ENCODE data around the gene SPON1. TPM values are rescaled to one million over a fixed set of nuclear protein-coding genes. Genes with fewer than 3 reads are reported as not detected.
A peak's percentile ranks its signal among the peaks of the same experiment; 100 is the strongest.

SPON1 gene
- total and polyA plus RNA-seq, 4 donors: 0.72 to 4.9 (median 1.2) TPM

GRCh38 chr11:14229472-14229871 lies 266.9 kb downstream of the SPON1 start:
- peaks cover 0 to 7% (median 0%) of the 10 kb centered on the region in 4 donors for H3K27me3 ChIP-seq (ENCODE audit: control insufficient read depth in 4 of 4, insufficient read depth in 4 of 4, low read length in 3 of 4)
- TF ChIP-seq MAX (IDR thresholded peaks at IDR 0.05) (no peak), SP1 (IDR thresholded peaks at IDR 0.05) (no peak), RAD21 (IDR thresholded peaks at IDR 0.05) (no peak), NR2F2 (IDR thresholded peaks at IDR 0.05) (no peak), TAF1 (conservative IDR thresholded peaks at IDR 0.05) (no peak), YY1 (IDR thresholded peaks at IDR 0.05) (no peak), JUND (IDR thresholded peaks at IDR 0.05) (no peak), ZBTB33 (IDR thresholded peaks at IDR 0.05) (no peak)
- TF ChIP-seq, protein P1, sequence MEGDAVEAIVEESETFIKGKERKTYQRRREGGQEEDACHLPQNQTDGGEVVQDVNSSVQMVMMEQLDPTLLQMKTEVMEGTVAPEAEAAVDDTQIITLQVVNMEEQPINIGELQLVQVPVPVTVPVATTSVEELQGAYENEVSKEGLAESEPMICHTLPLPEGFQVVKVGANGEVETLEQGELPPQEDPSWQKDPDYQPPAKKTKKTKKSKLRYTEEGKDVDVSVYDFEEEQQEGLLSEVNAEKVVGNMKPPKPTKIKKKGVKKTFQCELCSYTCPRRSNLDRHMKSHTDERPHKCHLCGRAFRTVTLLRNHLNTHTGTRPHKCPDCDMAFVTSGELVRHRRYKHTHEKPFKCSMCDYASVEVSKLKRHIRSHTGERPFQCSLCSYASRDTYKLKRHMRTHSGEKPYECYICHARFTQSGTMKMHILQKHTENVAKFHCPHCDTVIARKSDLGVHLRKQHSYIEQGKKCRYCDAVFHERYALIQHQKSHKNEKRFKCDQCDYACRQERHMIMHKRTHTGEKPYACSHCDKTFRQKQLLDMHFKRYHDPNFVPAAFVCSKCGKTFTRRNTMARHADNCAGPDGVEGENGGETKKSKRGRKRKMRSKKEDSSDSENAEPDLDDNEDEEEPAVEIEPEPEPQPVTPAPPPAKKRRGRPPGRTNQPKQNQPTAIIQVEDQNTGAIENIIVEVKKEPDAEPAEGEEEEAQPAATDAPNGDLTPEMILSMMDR (IDR thresholded peaks at IDR 0.05; ENCODE audit: low read depth, low read length, missing input control): no peak
- 60% methylated on average over 11 of the region's 11 CpGs for WGBS
- peaks cover 0 to 4% (median 0%) of the 10 kb centered on the region in 4 donors for H3K9me3 ChIP-seq (ENCODE audit: control insufficient read depth in 4 of 4, low read length in 3 of 4)
- H3K4me3 ChIP-seq (ENCODE audit: low read depth in 1 of 3, low read length in 3 of 3): no peak overlapping the region
- H3K36me3 ChIP-seq (ENCODE audit: control insufficient read depth in 4 of 4, insufficient read depth in 3 of 4, low read depth in 1 of 4, low read length in 3 of 4): no peaks in the 10 kb centered on the region
- H3K4me1 ChIP-seq (ENCODE audit: control insufficient read depth in 4 of 4, insufficient read depth in 4 of 4, low read length in 3 of 4): no peaks in the 10 kb centered on the region
- no peak for DNase-seq (ENCODE audit: low spot score)
- H3K27ac ChIP-seq (ENCODE audit: low read depth in 1 of 2, low read length in 2 of 2): no peak overlapping the region
- no peak overlapping the region for H3K9ac ChIP-seq (ENCODE audit: low read depth in 1 of 2, low read length in 2 of 2)

GRCh38 chr11:14230407-14230806 lies 267.9 kb downstream of the SPON1 start:
- WGBS: 68% methylated on average over 6 of the region's 6 CpGs
- no peaks in the 10 kb centered on the region for H3K4me1 ChIP-seq (ENCODE audit: control insufficient read depth in 4 of 4, insufficient read depth in 4 of 4, low read length in 3 of 4)
- peaks cover 0 to 4% (median 0%) of the 10 kb centered on the region in 4 donors for H3K9me3 ChIP-seq (ENCODE audit: control insufficient read depth in 4 of 4, low read length in 3 of 4)
- no peak overlapping the region for H3K27ac ChIP-seq (ENCODE audit: low read depth in 1 of 2, low read length in 2 of 2)
- no peak for DNase-seq (ENCODE audit: low spot score)
- no peaks in the 10 kb centered on the region for H3K36me3 ChIP-seq (ENCODE audit: control insufficient read depth in 4 of 4, insufficient read depth in 3 of 4, low read depth in 1 of 4, low read length in 3 of 4)
- no peak for TF ChIP-seq GABPA (IDR thresholded peaks at IDR 0.05 in 1 of 2, conservative IDR thresholded peaks at IDR 0.05 in 1 of 2)
- no peak for TF ChIP-seq JUND (IDR thresholded peaks at IDR 0.05)
- no peak overlapping the region for H3K9ac ChIP-seq (ENCODE audit: low read depth in 1 of 2, low read length in 2 of 2)
- H3K4me3 ChIP-seq (ENCODE audit: low read depth in 1 of 3, low read length in 3 of 3): no peak overlapping the region
- H3K27me3 ChIP-seq (ENCODE audit: control insufficient read depth in 4 of 4, insufficient read depth in 4 of 4, low read length in 3 of 4): peaks cover 0 to 7% (median 0%) of the 10 kb centered on the region in 4 donors

- H3K9me3 ChIP-seq (ENCODE audit: control insufficient read depth in 4 of 4, low read length in 3 of 4): no peaks in the 10 kb centered on the region
- no peak overlapping the region for H3K27ac ChIP-seq (ENCODE audit: low read depth in 1 of 2, low read length in 2 of 2)
- peaks cover 0 to 7% (median 0%) of the 10 kb centered on the region in 4 donors for H3K27me3 ChIP-seq (ENCODE audit: control insufficient read depth in 4 of 4, insufficient read depth in 4 of 4, low read length in 3 of 4)
- 59% methylated on average over 6 of the region's 6 CpGs for WGBS
- no peak overlapping the region for H3K9ac ChIP-seq (ENCODE audit: low read depth in 1 of 2, low read length in 2 of 2)
- TF ChIP-seq ZBTB33 (IDR thresholded peaks at IDR 0.05): no peak
- peak in 1 of 2 donors; percentile 32 for TF ChIP-seq RAD21 (IDR thresholded peaks at IDR 0.05)
- H3K4me3 ChIP-seq (ENCODE audit: low read depth in 1 of 3, low read length in 3 of 3): no peak overlapping the region
- DNase-seq (ENCODE audit: low spot score): no peak
- H3K4me1 ChIP-seq (ENCODE audit: control insufficient read depth in 4 of 4, insufficient read depth in 4 of 4, low read length in 3 of 4): no peaks in the 10 kb centered on the region
- H3K36me3 ChIP-seq (ENCODE audit: control insufficient read depth in 4 of 4, insufficient read depth in 3 of 4, low read depth in 1 of 4, low read length in 3 of 4): no peaks in the 10 kb centered on the region
Observed at GRCh38 chr11:14232652-14233051, 270.1 kb downstream of the SPON1 start.
